Astrocyte of the spinal cord (primary cell): ENCODE measurements around the gene MTOR.
A peak's percentile ranks its signal among the peaks of the same experiment; 100 is the strongest.
"Not testable (repeated sequence)": the region's sequence is repeated elsewhere in the genome, so short reads cannot be mapped to it uniquely, and the experiment has no call there.

ENCODE experiments used
- DNase-seq: peaks from one replicate; pipeline ENCODE4 v3.0.0; 2011; ENCODE audit warnings: low read depth, low spot score
- H3K4me3 ChIP-seq: 2 replicates; pipeline ENCODE4 v1.5.1; 2011; ENCODE audit warnings: low read depth, mild to moderate bottlenecking, low read length, moderate library complexity
- in situ Hi-C: cut with HindIII; loops from 2 replicates; pipeline ENCODE4 v1.10.0; 2017; ENCODE audit warnings: low sequenced_read_pairs
- TF ChIP-seq, protein P1 (sequence below): IDR thresholded peaks from 2 replicates; pipeline ENCODE4 v1.5.1; 2012; ENCODE audit warnings: low read depth, mild to moderate bottlenecking, low read length, inconsistent platforms

Gene MTOR

DNA sequence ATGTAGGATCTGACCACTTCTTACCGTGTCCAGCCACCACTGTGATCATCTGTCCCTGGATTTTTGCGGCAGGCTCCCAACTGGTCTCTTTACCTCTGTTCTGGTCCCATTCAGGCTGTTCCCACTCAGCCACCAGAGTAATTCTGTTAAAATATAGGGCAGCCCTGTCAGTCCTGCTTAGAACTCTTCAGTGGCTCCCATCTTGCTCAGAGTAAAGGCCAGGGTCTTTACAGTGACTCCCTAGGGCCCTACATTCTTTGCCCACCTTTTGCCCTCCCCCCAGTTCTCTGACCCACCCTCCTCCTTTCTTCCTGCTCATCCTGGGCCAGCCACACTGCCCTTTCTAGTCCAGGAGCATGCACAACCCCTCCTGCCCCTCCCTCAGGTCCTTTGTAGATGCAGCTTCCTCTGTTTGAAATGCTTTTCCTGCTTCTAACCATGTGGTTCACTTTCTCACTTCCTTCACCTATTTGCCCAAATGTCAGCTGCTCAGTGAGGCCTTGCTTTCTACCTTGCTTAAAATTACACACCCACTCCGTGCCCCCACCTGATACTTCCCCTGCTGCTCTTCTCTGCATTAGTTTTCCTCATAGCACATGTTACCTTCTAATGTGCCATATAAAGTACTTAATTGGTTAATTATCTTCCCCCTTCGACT is 18.5 kb upstream of the MTOR start:
- in situ Hi-C loops: no loop called here
- H3K4me3 ChIP-seq: no peak overlapping the region

DNA sequence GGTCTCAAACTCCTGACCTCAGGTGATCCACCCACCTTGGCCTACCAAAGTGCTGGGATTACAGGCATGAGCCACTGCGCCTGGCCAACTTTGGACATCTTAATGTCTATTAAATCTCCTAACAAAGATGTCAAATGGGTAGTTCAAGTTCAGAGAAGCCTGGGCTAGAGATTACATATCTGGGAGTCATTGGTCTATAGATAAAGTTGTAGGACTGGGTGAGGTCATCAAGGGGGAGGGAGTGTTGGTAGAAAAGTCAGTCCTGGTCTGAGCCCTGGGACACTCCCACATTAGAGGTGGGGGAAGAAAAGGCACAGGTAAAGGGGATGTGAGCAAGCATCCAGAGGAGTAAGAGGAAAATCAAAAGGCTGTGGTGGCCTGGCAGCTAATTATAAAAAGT is 17.3 kb upstream of the MTOR start:
- H3K4me3 ChIP-seq: no peak overlapping the region
- in situ Hi-C loops: no loop called here
- TF ChIP-seq, protein P1, sequence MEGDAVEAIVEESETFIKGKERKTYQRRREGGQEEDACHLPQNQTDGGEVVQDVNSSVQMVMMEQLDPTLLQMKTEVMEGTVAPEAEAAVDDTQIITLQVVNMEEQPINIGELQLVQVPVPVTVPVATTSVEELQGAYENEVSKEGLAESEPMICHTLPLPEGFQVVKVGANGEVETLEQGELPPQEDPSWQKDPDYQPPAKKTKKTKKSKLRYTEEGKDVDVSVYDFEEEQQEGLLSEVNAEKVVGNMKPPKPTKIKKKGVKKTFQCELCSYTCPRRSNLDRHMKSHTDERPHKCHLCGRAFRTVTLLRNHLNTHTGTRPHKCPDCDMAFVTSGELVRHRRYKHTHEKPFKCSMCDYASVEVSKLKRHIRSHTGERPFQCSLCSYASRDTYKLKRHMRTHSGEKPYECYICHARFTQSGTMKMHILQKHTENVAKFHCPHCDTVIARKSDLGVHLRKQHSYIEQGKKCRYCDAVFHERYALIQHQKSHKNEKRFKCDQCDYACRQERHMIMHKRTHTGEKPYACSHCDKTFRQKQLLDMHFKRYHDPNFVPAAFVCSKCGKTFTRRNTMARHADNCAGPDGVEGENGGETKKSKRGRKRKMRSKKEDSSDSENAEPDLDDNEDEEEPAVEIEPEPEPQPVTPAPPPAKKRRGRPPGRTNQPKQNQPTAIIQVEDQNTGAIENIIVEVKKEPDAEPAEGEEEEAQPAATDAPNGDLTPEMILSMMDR: no peak
- no peak for DNase-seq

More for the DNA sequence above, 18.5 kb upstream of the MTOR start:
- no peak for DNase-seq
- TF ChIP-seq, protein P1: no peak

DNA sequence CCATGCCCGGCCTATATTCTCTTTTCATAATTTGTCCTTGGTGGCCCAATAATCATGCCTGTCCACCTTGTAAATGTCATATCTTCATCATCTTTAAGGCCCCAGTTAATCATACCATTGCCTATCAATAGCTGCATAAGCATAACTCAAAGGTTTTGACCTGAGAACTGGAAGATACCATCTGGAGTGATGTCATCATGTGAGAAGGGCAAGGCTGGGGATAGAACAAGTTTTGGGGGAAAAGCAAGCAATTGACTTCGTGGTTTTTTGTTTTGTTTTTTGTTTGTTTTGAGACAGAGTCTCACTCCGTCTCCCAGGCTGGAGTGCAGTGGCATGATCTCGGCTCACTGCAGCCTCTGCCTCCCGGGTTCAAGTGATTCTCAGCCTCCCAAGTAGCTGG is 16.8 kb upstream of the MTOR start:
- in situ Hi-C loops: no loop called here
- TF ChIP-seq, protein P1: no peak
- no peak for DNase-seq
- no peak overlapping the region for H3K4me3 ChIP-seq

DNA sequence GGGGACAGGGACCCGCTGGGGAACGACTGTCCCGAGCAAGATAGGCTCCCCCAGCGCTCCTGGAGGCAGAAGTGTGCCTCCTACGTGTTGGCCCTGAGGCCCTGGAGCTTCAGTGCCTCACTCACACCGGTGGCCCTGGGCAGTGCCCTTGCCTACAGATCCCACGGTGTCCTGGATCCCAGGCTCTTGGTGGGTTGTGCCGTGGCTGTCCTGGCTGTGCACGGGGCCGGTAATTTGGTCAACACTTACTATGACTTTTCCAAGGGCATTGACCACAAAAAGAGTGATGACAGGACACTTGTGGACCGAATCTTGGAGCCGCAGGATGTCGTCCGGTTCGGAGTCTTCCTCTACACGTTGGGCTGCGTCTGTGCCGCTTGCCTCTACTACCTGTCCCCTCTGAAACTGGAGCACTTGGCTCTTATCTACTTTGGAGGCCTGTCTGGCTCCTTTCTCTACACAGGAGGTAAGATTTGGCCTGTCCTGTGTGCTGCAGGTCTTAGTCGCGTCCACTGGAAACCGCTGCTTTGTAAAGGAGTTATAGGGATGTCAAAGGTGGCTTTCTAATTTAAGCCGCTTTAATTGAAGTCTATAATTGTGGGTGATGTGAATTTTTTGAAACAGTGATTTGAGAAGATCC is 11.4 kb upstream of the MTOR start:
- in situ Hi-C loops: no loop called here
- TF ChIP-seq, protein P1: no peak
- H3K4me3 ChIP-seq: peak overlapping the region; percentile 84
- no peak for DNase-seq

DNA sequence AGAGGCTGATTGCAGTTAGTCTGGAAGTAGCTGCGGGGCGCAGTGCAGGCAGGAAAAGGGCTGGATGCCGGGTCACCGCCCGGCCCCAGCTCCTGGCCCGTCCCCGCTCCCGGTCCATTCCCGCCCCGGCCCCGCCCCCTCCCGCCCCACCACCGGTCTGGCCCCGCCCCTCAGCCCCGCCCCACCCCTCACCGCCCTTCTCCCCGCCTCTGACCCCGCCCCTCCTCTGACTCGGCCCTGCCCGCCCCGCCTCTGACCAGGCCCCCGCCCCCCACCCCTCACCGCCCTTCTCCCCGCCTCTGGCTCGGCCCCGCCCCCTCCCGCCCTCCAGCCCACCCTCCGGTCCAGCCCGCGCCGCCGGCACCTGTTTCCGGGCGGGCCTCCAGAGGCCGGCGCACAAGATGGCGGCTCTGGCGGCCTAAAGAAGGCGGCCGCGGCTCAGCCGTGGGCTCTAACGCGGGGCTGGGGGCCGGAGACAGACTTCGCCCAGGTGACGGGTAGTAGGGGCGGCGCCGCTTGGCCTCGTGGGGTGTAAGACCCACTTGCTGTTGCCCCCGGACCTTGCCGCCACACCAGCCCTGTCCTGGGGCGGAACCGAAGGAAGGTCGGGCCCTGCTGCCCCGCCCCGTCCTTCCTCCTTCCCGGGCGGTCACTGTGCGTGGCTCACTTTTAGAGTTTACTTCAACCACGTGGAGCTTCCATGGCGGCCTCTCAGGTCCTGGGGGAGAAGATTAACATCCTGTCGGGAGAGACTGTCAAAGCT is 10.7 kb upstream of the MTOR start, which contains the start of gene UBIAD1:
Gene UBIAD1 (plus strand): TSS at position 367 of the 763 bp plus-strand sequence. CDS start 334 bp downstream, at position 701.
- peak within 1 kb of the TSS; percentile 84 for H3K4me3 ChIP-seq
- TF ChIP-seq, protein P1: no peak
- DNase-seq: peak; percentile 89
- in situ Hi-C loops: no loop called here

DNA sequence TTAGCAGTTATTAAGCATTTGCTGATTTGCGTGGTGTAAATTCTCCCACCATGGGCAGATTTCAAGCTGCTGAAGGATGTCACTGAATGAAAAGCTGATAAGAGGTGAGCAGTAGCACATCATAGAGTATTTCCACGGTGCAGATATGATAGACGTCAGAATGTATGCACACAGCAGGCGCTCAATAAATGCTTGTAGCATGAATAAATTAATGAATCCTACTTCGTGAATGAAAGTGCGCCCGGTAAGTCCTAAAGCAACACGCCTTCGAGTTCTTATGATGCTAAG is 10.1 kb upstream of the MTOR start:
- TF ChIP-seq, protein P1: no peak
- in situ Hi-C loops: no loop called here
- H3K4me3 ChIP-seq: peak overlapping the region; percentile 22
- DNase-seq: no peak

DNA sequence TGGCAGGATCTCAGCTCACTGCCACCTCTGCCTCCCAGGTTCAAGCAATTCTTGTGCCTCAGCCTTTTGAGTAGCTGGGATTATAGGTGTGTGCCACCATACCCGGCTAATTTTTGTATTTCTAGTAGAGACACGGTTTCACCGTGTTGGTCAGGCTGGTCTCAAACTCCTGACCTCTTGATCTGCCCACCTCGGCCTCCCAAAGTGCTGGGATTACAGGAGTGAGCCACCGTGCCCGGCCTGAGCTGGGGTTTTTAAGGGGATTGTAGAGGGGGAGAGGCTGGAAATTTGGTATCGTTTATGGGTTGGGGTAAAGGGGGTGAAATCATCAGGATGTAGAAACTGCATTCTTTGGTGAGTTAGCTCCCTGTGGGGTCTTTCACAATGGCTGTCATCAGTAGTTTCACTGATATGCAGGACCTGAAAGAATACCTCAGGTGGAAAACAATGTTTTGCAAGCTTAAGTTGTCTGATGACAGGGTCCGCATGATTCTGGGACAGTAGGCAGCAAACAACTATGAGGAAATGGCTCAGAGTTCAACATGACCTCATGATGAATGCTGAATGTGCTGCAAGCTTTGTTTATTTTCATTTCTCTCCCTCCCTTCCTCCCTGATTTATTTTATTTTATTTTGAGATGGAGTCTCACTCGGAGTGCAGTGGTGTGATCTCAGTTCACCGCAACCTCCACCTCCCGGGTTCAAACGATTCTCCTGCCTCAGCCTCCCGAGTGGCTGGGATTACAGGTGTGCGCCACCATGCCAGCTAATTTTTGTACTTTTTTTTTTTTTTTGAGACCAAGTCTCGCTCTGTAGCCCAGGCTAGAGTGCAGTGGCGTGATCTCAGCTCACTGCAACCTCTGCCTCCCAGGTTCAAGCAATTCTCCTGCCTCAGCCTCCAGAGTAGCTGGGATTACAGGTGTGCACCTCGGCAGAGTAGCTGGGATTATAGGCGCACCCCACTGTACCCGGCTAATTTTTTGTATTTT is 5.3 kb upstream of the MTOR start:
- DNase-seq: peak; percentile 8
- in situ Hi-C loops, H3K4me3 ChIP-seq: not testable (repeated sequence)
